CD1c-positive myeloid dendritic cell (primary cell): ENCODE results near the gene CRY1.
"Not testable (repeated sequence)": the region's sequence is repeated elsewhere in the genome, so short reads cannot be mapped to it uniquely, and the experiment has no call there.

ENCODE experiments used
- DNase-seq: peaks from one replicate; pipeline ENCODE4 v3.0.0-alpha.2; 2016; ENCODE audit errors: extremely low spot score

CRY1 gene

DNA sequence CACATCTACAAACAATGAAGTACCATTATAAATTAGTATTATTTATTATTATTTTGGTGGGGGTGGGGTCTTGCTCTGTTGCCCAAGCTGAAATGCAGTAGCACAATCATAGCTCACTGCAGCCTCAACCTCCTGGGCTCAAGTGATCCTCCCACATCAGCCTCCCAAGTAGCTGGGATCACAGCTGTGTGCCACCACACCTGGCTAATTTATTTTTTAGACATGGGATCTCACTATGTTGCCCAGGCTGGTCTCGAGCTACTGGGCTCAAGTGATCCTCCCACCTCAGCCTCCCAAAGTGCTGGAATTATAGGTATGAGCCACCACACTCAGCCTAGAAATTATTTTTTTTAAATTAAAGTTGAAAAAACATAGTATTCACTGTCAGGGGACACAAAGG is 15.0 kb upstream of the CRY1 start:
- DNase-seq: not testable (repeated sequence)

DNA sequence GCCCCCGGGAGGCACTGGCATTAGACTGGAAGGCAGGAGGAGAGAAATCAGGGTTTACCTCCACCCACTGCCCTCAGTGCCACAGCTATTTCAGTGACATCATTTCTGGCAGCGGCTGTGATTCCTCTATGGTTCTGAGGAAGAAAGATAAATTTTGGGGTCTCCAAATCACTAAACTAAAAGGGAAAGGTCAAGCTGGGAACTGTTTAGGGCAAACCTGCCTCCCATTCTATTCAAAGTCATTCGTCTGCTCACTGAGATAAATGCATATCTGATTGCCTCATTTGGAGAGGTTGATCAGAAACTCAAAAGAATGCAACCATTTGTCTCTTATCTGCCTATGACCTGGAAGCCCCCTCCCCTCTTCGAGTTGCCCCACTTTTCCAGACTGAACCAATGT is 14.0 kb upstream of the CRY1 start:
- DNase-seq: no peak

DNA sequence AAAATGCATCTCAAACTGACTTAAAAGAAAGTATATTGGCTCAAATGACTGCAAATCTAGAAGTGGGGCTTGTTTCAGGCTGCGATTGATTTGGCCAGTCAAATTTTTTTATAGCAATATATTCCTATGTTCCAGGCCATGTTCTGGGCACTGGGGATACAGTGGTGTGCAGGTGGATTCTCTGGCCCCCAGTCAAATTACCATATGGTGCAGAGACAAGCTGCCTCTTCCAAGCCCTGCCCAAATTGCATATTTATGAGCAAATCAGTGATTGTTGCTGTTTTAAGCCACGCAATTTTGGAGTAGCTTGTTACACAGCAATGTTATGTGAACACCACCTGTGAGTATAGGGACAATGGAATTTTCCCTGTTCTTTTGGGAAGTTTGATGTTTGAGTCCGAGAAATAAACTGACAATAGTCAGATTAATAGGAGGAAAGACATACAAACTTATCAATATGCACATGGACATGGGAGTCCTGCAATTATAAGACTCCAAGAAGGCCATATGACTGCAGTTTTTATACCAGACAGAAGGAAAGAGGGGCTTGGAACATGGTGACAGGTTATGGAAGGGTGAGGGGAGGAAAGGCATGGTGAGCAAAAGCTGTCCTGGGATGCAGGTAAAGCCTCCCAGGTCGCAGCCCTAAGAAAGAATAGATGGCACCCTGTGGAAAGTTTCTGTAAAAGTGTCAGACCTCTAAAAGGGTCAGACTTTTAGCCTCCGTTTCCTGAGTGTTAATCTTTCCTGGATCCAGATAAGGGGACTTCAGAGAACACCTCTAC is 13.1 kb upstream of the CRY1 start:
- DNase-seq: no peak

DNA sequence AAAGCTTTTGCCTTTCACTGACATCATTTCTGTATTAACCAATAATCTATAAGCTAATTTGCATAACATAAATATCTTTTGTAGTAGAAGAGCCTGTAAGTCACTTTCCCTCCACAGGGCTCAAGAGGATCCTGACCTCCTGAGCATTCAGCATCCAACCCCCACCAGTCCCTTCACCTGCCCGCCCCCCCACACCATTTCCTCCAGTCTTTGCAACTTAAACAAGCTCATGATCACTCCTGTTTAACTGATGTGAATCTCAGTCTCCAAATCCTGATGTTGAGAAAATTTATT is 12.0 kb upstream of the CRY1 start:
- no peak for DNase-seq

DNA sequence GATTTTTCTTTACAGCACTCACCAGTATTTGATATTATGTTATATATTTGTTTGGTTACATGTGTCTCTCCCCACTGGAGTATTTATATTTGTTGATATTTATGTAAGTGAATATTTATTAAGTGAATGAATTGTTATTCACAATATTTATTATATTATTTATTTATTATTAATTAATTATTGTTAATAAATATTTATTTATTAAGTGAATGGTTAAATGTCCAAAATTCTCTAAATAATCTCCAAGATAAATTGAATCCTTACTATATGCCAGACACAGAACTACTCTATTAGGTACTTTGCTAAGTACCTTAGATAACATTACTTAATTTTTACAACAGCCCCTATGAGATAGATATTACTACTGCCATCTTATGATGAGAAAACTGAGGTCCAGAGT is 10.2 kb upstream of the CRY1 start:
- DNase-seq: no peak

DNA sequence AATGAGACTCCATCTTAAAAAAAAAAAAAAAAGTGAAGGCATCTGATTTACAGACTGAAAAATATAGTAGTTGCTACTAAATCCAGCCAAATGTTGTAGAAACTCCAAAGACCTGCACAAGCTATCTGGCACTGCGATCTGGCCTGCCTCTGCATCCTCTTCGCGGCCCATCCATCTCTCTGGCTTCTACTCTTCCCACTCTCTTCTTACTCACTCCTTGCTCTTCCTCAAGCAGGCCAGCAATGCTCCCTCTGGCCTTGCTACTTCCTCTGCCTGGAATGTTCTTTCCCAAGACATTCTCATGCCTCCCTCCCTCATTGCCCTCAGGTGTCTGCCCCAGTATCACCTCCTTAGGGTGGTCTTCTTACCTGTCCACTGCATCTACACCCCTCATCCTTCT is 9.7 kb upstream of the CRY1 start:
- no peak for DNase-seq

DNA sequence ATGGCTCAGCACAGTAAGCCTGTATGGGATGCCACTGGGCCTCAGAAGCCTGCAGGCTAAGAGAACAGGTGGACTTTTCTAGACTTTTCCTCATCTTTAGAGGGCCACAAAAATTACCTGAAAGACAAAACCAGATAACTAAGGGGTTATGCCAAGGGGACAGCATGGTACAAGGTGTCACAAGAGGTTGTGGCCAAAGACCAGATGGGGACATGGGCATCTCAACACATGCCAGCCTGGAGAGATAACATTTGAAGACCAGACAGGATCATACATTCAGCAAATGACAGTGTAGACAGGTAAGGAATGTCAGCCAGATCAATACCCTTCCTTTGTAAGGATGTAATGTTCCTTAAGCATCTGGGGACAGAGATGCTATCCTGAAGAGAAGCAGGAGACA is 8.9 kb upstream of the CRY1 start:
- DNase-seq: no peak

DNA sequence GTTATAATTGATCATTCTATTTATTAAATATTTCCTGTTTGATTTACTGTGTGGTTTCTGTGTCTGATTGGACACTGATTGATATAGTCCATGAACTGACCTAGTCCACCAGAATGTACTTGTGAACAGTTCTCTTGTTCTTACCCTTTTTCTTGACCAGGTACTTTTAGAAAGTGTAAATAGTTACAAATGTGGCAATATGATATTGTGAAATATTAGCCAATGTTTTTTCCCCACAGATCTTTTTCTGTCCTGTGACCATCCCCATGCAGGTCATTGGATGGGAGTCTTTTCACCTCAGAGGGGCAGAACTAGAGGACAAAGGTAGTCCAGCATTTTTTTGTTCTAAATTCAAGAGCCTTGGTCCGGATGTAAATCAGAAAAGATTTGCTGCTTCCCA is 8.3 kb upstream of the CRY1 start:
- no peak for DNase-seq

DNA sequence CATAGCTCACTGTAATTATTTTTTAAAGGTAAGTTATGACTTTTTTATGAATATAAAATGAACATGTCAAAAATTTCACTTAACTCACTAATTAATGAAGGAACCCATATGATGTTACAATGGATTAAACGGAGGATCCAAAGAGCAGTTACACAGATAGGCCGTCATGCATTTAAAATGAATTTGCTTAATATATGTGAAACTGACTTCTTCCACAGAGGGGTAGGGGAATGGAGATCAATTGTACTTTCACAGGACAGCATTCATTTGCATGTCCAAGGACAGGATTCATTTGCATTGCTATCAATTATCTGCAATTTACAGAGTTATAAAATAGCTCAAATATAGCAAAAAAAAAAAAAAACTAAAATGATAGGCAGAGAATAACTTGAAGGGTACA is 6.6 kb upstream of the CRY1 start:
- DNase-seq: no peak

DNA sequence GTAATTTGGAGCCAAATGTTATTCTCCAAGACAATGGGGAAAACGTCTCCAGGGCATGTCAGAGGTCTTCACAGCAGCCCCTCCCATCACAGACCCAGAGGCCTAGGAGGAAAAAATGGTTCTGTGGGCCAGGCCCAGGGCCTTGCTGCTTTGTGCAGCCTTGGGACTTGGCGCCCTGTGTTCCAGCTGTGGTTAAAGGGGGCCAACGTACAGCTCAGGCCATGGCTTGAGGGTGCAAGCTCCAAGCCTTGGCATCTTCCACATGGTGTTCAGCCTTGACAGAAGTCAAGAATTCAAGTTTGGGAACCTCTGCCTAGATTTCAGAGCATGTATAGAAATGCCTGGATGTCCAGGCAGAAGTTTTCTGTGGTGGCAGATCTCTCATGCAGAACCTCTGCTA is 3.2 kb upstream of the CRY1 start:
- DNase-seq: no peak

DNA sequence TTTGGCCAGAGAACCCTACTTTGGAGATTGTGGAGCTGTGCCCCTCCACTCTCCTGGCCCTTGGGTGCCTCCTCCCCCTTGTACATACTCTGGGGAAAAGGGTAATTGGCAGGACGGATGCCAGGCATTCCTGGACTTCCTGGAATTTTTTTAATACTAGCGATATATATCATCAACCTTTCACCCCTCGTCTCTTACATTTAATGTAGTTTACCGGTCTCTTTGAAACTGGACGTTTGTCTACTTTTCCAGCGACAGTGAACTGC is 767 bp upstream of the CRY1 start:
- no peak for DNase-seq

DNA sequence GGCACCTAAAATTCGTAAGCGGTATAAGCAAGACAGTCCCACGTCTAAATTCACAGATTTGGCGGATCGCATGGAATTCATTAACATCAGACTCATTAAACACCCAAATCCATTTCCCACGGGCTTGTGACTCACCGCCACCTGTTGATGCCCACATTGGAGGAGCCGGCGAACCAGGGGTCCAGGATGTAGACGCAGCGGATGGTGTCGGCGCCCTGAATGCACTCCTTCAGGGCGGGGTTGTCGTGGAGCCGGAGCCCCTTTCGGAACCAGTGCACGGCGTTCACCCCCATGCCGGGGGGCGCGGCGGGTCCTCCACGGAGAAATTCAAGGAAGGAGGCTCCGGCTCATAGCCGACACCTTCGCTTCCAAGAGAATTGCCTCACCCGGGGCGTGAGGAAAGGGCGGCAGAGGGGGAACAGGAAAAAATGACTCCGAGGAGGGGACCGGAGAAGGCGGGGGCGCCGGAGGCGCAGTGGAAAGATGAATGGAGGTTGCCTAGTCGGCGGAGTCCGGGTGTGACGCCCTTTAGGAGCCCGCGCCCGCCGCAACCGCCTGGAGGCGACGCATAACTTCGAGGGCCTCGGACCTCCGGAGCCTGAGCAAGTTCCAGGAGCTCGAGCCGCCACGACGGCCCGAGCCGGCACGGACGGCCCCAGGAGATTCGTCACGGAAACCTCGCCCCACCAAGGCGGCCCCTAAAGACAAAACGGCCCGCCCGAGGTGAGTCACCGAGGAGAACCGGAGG is 506 bp downstream of the CRY1 start:
- DNase-seq: peak; percentile 38

DNA sequence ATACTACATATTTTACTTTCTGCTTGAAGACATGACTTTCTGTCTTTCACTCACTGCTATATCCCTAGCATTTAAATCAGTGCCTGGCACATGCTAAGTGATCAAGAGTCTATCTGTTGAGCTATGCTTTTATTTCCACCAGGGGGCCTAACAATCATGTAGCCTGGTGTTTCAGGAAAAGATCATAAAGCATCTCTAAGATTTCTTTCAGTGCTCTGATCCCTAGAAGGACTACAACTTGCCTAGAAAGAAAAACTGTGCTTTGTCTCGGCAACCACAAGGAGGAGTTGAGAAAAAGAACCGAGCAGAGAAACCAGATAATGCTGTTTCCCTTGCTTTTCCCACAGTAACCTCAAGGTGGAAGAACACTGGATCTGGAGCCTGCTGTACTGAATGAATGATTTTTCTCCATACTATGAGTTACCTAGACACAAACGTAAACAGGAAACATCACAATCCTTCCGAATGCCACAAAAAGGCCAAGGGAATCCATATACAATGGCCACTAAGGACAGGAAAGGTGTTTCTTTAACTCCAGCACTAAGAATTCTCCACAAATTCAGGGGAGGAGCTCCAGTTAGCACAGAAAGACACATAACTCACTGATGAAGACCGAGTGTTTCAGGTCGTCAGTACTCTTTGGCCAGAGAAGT is 1.2 kb downstream of the CRY1 start:
- peak; percentile 74 for DNase-seq

DNA sequence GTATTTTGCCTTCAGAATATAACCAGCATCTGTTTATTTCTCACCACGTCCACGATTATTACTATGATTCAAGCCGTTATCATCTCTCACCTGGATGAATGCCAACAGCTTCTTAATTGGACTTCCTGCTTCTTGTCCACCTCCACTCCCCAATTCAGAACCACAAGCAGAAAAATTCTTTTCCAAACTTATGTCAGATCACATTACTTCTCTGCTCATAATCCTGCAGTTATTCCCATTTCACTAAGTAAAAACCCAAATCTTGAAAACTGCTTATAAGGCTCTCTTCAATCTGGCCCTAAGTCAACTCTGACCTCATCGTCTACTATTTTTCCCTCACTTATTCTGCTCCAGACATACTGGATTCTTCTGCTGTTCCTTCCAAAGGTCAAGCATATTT is 2.0 kb downstream of the CRY1 start:
- no peak for DNase-seq

DNA sequence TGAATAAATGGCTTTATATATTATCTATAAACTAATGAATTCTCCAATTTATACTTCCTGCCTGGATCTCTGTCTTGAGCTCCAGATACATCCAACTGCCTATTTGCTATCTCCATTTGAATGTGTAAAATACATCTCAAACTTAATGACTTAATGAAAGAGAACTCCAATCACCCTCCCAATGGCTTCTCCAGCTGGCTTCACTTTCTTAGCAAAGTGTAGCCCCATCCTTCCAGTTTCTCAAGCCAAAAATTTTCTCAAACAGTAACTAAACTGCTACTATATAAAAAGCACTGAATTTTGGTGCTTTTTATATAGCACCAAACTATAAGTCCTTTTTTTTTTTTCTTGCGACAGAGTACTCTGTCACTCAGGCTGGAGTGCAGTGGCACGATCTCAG is 2.6 kb downstream of the CRY1 start:
- DNase-seq: no peak

DNA sequence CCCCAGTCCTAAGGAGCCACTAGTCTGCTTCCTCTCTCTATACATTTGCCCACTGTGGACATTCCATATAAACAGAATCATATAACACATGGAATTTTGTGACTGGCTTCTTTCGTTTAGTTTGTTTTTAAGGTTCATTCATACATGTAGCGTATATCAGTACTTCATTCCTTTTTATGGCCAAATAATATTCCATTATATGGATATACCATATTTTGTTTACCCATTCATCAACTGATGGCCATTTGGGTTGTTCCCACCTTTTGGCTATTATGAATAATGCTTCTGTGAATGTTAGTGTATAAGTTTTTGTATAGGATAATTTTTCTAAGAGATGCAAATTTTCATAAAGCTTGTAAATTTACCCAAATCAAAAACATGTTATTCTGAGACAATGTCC is 4.4 kb downstream of the CRY1 start:
- no peak for DNase-seq

DNA sequence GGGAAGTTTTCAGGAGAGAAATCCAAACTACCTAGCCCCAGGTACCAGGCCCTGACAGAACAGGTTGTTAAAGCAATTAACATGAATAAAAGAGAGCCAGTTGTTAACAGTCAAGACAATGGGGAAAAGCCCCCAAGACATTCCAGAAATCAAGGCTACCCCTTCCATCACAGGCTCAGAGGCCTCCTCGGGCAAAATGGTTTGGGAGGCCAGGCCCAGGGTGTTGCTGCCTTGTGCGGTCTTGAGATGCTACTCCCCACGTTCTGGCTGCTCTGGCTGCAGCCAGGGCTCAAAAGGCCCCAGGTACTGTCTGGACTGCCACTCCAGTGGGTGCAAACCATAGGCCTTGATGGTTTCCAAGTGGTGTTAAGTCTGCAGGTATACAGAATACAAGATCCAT is 7.0 kb downstream of the CRY1 start:
- no peak for DNase-seq

DNA sequence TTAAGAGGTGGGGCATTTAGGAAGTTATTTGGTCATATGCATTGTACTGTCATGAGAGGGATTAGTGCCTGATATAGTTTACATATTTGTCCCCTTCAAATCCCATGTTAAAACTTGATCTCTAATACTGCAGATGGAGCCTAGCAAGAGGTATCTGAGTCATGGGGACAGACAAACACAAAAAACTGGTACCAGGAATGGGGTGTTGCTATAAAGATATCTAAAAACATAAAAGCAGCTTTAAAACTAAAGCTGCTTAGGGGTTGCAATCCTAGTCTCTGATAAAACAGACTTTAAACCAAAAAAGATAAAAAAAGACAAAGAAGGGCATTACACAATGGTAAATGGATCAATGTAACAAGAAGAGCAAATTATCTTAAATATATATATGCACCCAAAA is 11.6 kb downstream of the CRY1 start:
- no peak for DNase-seq

DNA sequence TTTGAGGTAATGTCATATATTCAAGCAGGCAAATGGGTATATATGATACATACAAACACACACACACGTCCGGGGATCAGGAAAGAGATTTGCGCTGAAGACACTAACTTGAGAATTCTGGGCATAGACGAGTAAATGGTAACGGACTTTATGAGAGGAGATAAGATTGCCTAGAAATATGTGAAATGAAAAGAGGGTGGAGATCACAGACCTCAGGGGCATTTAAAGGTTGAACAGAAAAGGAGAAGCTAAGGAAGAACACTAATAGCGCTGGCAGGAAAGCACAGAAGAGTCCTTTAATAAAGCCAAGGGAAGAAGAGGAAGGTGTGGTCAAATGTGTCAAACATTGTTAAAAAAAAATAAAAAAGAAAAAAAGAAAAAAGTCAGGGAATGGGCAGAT is 13.1 kb downstream of the CRY1 start:
- DNase-seq: no peak

DNA sequence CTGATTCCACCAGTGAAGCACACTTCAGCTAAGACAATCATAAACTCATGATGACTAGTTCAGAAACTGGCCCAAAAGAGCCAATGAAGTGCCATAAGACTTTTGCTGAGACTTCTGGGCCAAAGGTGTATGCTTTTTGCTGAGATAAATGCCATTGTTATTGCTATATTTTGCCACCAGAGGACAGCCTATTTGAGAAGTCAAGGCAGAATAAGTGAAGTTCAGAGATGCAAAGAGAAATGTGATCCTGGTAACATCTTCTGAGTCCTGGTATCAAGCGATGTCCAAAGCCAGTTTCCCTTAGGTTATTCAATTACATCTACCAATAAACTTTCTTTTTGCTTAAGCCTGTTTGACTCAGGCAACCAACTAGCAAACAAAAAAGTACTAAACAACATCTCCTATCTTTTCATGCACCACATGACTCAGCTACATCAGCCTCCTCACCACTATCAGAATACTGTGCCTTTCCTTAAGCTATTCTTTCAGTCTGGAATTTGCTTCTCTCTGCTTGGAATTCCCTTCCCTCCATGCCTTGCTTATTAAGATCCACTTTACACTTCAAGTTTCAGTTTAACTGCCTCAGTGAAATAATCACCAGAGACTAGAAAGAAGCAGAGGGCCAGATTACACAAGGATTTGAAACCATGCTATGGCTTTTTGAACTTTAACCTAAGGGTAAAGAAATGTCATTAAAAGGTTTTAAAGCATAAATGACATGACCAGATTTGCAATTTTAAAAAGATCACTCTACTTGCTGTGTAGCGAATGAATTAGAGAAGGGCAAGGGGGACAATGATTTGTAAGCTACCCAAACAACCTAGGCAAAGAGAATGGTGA is 14.0 kb downstream of the CRY1 start:
- DNase-seq: peak; percentile 21

DNA sequence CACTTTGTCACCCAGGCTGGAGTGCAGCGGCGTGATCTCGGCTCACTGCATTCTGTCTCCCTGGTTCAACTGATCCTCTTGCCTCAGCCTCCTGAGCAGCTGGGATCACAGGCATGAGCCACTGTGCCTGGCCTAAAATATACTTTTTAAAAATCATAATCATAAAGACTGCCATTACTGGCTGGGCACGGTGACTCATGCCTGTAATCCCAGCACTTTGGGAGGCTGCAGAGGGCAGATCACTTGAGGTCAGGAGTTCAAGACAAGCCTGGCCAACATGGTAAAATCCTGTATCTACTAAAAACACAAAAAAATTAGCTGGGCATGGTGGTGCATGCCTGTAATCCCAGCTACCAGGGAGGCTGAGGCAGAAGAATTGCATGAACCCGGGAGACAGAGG is 20.1 kb downstream of the CRY1 start:
- not testable (repeated sequence) for DNase-seq

DNA sequence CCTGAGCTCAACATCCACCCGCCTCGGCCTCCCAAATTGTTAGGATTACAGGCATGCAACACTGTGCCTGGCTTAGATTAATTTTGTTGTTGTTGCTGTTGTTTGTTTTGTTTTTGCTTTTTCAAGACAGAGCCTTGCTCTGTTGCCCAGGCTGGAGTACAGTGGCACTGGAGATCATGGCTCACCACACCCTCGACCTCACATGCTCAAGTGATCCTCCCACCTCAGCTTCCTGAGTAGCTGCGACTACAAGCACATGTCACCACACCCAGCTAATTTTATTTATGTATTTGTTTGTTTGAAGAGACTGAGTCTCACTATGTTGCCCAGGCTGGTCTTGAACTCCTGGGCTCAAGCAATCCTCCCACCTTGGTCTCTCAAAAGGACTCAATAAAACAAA is 26.7 kb downstream of the CRY1 start:
- no peak for DNase-seq

DNA sequence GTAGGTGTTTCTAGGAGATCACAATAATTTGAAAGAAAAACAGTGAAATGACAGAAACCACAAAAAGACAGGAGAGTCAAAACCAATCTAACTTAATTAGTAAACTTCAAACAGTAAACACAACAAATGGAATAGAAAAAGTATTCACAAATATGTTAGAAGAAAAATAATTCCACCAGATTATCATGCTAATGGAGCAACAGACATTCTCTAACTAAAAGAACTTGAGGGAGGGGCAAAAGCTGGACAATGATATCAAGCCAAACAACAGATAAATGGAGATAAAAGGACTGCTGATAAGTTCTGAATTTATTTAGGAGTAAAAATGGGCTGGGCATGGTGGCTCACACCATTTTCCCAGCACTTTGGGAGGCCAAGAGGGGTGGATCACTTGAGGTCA is 28.7 kb downstream of the CRY1 start:
- no peak for DNase-seq
